ENCODE measurements around the gene LMF1.

DNA sequence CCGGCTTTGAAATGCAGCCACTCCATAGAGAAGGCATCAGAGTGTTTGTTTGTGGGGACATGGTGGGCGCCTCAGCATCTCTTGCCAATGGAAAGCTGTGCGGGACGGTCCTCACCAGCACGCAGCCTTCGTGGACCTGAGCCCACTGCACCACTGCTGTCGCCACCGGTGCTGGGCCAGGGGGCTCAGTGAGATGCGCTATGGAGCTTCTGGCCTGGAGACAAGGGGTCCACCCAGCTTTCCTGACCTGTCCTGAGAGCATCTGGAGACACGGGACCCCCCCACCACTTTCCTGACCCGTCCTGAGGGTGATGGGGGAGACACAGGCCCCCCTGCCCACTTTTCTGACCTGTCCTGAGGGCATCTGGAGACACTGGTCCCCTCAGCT lies 79.4 kb downstream of the LMF1 start:
- TF ChIP-seq, protein P1, sequence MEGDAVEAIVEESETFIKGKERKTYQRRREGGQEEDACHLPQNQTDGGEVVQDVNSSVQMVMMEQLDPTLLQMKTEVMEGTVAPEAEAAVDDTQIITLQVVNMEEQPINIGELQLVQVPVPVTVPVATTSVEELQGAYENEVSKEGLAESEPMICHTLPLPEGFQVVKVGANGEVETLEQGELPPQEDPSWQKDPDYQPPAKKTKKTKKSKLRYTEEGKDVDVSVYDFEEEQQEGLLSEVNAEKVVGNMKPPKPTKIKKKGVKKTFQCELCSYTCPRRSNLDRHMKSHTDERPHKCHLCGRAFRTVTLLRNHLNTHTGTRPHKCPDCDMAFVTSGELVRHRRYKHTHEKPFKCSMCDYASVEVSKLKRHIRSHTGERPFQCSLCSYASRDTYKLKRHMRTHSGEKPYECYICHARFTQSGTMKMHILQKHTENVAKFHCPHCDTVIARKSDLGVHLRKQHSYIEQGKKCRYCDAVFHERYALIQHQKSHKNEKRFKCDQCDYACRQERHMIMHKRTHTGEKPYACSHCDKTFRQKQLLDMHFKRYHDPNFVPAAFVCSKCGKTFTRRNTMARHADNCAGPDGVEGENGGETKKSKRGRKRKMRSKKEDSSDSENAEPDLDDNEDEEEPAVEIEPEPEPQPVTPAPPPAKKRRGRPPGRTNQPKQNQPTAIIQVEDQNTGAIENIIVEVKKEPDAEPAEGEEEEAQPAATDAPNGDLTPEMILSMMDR (IDR thresholded peaks at IDR 0.05; ENCODE audit: low read depth, low read length) = no peak
- TF ChIP-seq EZH2phosphoT487 (IDR thresholded peaks at IDR 0.05; ENCODE audit: low read depth) = no peak
